Activated T-cell treated with anti-CD3 and anti-CD28 coated beads for 1 hour (primary cell): Measurements from ENCODE around the gene DEXI.
"Not testable (repeated sequence)": the region's sequence is repeated elsewhere in the genome, so short reads cannot be mapped to it uniquely, and the experiment has no call there.

ENCODE experiments used
- DNase-seq: peaks from one replicate; pipeline ENCODE4 v3.0.0-alpha.2; 2020; ENCODE audit warnings: low read depth

The DEXI gene

GRCh38 chr16:10926867-10927266 lies 15.4 kb downstream of the DEXI start:
- DNase-seq = no peak

GRCh38 chr16:10926094-10926493 lies 16.2 kb downstream of the DEXI start:
- no peak for DNase-seq

GRCh38 chr16:10925285-10925684 lies 17.0 kb downstream of the DEXI start:
- not testable (repeated sequence) for DNase-seq

DNA sequence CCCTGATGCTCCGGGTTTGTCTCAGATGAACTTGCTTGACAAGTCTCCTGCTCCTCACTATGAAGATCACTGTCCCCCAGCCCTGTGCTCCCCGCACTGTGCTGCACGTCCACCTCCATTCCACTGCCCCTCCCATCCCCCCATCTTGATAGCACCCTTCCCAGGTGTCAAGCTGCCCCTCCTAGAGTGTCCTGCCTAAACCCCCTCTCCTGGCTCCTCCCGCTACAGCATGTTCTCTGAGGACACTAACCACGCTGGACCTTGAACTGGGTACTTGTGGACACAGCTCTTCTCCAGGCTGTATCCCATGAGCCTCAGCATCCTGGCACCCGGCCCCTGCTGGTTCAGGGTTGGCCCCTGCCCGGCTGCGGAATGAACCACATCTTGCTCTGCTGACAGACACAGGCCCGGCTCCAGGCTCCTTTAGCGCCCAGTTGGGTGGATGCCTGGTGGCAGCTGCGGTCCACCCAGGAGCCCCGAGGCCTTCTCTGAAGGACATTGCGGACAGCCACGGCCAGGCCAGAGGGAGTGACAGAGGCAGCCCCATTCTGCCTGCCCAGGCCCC lies 18.5 kb downstream of the DEXI start:
- DNase-seq = no peak

- no peak for DNase-seq
Observed at GRCh38 chr16:10923146-10923649, 19.1 kb downstream of the DEXI start.

DNA sequence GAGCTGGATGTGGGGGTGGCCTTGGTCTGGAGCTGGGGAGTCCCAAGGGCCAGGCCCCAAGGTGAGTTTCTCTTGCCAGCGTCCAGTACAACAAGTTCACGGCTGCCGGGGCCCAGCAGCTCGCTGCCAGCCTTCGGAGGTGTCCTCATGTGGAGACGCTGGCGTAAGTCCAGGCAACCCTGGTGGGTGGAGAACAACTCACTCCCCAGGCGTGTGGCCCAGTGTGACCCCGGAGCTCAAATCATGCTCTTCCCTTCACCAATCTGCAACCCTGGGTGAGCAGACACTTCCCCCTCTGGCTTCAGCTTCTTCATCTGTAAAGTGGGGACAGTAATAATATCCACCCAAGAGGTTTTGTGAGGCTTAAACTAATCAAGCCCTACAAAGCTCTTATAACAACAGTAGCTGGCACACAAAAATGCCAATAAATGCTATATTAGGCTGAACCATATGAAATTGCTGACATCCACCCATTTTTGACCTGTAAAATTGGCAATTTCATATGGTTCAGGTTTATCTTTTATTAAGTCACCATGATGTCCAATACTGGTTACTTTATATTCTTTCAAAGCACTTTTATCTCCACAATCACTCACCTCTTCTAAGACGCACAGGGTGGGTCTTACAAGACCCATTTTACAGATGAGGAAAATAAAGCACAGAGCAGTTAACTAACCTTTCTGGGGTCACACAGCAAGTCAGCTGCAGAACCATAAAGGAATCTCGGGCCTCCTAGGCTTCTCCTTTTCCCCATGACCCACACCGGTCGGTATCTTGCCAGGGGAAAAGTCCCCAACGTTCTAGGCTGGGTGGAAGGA lies 19.7 kb downstream of the DEXI start:
- DNase-seq = no peak

- DNase-seq = no peak
Observed at GRCh38 chr16:10921536-10922327, 20.5 kb downstream of the DEXI start.

- DNase-seq = no peak
Observed at GRCh38 chr16:10920726-10921427, 21.4 kb downstream of the DEXI start.

GRCh38 chr16:10919003-10919351 lies 23.3 kb downstream of the DEXI start:
- no peak for DNase-seq

DNA sequence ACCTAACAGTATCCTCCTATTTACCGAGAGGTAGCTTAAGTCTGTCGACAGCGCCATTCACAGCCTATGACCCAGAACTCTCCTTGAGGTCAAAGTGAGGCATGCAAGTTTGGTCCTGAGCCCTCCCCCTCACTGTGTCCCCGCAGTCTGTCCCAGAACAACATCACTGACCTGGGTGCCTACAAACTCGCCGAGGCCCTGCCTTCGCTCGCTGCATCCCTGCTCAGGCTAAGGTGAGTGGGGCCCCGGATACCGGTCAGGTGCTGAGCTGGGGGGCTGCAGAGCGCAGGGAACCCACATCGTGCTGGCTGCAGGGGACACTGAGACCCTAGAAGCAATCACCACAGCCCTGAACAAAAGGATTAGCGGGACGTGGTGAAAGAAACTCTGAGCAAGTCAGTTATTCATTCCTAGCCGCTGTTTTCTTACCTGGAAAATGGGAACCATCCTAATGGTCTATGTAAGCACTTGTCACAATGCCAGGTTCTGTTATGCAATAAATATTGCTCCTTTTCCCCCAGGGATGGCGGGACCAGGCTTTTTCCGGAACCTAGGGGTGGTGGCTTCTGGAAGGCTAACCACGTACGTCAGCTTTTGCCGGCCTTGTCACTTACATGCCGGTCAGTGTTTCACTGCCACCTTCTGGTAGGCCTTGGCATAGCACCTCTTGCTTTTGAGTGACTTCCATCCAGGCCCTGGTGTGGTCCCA lies 23.8 kb downstream of the DEXI start:
- peak; percentile 65 for DNase-seq

DNA sequence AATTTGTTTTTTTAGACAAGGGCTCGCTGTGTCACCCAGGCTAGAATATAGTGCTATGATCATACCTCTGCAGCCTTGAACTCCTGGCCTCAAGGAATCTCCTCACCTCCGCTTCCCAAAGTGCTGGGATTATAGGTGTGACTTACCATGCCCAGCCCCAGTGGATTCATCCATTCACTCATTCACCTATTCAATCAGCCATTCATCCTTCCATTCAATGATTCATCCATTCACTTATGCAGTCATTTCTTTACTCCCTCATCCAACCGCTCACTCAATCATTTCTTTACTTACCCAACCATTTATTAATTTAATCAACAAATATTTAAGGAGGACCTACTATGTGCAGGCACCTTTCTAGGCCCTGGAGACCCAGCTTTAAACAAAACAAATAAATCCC lies 25.7 kb downstream of the DEXI start:
- no peak for DNase-seq

DNA sequence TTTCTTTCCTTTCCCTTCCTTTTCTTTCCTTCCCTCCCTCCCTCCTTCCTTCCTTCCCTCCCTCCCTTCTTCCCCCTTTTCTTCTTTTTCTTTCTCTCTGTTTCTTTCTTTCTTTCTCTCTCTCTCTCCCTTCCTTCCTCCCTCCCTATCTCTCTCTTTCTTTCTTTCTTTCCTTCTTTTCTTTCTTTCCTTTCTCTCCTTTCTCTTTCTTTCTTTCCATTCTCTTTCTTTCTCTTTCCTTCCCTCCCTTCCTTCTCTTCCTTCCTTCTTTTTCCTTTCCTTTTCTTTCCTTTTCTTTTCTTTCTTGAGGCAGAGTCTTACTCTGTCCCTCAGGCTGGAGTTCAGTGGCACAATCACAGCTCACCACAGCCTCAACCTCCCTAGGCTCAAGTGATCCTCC lies 31.0 kb downstream of the DEXI start:
- DNase-seq = no peak

DNA sequence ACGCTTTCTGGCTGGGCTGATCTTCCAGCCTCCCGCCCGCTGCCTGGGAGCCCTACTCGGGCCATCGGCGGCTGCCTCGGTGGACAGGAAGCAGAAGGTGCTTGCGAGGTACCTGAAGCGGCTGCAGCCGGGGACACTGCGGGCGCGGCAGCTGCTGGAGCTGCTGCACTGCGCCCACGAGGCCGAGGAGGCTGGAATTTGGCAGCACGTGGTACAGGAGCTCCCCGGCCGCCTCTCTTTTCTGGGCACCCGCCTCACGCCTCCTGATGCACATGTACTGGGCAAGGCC lies 34.6 kb downstream of the DEXI start:
- no peak for DNase-seq

DNA sequence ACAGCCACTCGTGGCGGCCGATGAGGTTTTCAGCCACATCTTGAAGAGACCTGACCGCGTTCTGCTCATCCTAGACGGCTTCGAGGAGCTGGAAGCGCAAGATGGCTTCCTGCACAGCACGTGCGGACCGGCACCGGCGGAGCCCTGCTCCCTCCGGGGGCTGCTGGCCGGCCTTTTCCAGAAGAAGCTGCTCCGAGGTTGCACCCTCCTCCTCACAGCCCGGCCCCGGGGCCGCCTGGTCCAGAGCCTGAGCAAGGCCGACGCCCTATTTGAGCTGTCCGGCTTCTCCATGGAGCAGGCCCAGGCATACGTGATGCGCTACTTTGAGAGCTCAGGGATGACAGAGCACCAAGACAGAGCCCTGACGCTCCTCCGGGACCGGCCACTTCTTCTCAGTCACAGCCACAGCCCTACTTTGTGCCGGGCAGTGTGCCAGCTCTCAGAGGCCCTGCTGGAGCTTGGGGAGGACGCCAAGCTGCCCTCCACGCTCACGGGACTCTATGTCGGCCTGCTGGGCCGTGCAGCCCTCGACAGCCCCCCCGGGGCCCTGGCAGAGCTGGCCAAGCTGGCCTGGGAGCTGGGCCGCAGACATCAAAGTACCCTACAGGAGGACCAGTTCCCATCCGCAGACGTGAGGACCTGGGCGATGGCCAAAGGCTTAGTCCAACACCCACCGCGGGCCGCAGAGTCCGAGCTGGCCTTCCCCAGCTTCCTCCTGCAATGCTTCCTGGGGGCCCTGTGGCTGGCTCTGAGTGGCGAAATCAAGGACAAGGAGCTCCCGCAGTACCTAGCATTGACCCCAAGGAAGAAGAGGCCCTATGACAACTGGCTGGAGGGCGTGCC lies 35.1 kb downstream of the DEXI start:
- no peak for DNase-seq

GRCh38 chr16:10906482-10906881 lies 35.8 kb downstream of the DEXI start:
- DNase-seq = no peak

GRCh38 chr16:10902999-10903398 lies 39.3 kb downstream of the DEXI start:
- no peak for DNase-seq

- no peak for DNase-seq
Observed at GRCh38 chr16:10897134-10897533, 45.1 kb downstream of the DEXI start.

DNA sequence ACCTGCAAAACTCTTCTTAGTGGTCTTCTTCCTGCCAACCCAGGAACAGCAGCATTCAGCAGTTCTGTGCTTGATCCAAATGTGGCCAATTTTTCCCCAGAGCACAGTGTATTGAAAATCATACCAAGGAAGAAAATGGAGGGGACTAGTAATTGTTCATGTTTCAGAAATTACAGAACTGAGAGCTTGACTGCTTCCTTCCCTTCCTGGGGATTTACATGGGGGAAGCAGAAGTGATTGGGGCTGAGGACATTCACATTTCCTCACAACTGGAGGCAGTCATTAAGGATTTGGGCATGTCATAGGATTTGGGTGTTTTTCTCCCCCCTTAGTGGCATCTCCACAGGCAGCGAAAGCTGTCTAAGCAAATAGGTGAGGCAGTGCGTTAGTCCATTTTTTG lies 45.5 kb downstream of the DEXI start:
- no peak for DNase-seq

- no peak for DNase-seq
Observed at GRCh38 chr16:10896165-10896564, 46.1 kb downstream of the DEXI start.

GRCh38 chr16:10895053-10895946 lies 47.0 kb downstream of the DEXI start:
- DNase-seq = peak; percentile 22
